Measurements from ENCODE around the gene HES6.

DNA sequence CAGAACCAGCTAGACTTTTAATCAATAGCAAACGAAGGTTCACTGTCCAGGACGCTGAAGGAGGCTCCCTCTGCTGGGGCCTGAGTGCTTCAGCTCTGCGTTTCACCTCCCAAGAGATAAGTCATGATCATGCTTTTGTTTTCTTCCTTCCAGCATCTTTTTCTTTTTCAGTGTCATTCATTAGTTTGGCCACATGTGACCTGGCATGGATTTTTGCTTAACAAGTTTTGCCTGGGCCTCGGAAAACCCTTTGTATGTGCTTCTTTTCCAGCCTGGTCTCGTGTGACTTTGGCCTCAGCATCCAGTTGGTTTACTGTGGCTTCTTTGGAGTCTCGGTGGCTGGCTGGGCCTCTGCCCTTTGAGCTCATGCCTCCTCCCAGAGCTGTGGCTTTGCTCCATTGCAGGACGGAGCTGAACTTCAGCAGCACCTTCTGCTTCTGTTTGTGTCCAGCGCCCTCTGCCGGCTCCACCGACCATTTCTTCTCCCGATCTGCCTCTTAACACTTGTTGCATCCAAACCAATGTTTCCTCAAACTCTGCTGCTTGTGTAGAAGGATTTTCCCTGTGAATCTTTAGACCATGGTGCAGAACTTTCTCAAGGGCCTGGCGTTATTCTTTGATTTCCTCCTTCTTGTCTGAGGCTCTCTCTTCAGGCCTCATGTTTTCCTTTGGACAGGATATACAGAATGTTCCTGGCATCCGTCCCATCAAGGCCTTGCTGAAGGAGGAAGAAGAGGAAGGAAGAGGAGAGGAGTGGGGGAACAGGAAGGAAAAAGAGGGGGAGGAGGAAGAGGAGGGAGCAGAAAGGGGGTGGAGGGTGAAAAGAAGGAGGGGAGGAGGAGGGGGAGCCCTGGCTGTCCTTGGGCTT, 23.6 kb upstream of the HES6 start:
- peak; percentile 73 to 80 for TF ChIP-seq CTCF (conservative IDR thresholded peaks at IDR 0.05 in 1 of 2, IDR thresholded peaks at IDR 0.05 in 1 of 2; ENCODE audit: low read depth in 1 of 2, low read length in 2 of 2)
- no peak for TF ChIP-seq EZH2 (IDR thresholded peaks at IDR 0.05; ENCODE audit: low read length, missing control alignments)

Data from fibroblast of lung (primary cell).